ENCODE data around the gene BCKDHB.

BCKDHB gene

DNA sequence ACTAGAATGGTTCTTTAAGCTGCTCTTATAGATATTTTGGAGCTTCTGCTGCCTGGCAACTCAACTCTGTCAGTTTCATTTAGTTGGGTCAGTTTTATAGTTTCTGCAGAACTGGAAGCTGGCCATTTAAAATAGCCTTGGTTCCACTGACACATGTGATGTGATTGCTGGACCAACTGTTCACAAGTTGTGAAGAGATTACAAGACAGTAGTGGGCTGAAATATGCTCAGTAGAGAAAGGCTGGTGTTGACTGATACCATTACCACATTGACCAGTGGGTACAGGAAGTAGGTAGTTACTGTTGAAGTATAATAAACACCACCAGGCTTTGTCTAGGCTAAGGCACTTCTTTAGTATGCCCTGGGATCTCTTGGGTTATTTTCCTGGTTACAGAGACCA, 39.0 kb downstream of the BCKDHB start:
- no peak for DNase-seq
- in situ Hi-C loops (cut with MboI; ENCODE audit: low pct_unique_long_range_greater_than_20kb, low sequenced_read_pairs): no loop called here

DNA sequence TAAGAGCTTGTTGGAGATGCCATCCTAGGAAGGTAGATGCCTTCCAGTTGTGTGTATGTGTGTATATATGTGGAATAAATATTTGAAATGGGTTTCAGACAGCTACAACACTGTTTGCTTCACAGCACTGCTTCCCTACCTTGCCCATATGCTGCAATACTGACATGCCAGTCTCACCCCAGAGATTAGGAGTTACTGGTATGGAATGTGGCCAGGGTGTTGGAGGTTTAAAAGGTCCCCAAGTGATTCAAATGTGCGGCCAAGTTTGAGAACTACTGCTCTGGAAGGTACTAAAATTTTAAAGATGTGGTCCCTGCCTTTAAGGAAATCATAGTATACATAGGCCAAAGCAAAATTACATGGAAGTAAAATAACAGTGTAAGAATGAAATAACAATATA, 39.5 kb downstream of the BCKDHB start:
- in situ Hi-C loops (cut with MboI; ENCODE audit: low pct_unique_long_range_greater_than_20kb, low sequenced_read_pairs): no loop called here
- no peak for DNase-seq

DNA sequence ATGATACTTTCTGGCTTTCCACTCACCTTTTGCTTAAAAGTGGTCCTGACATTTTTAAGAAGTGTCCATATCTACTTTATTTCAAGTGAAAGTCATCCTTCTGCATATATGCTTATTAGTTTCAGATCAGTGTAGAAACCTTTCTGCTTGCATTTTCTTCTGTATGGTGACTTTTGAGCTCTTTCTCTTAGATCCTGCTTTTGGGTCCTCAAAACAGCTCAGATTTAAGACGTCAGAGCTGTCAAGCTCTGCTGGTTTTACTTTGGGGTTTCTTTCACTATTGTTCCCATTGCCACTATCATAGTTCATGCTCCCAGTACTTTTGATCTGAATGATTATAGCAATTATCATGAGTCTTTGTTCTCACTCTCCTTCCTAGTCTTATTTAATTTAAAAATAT, 41.7 kb downstream of the BCKDHB start:
- no peak for DNase-seq
- in situ Hi-C loops (cut with MboI; ENCODE audit: low pct_unique_long_range_greater_than_20kb, low sequenced_read_pairs): no loop called here

GRCh38 chr6:80151635-80152034, 45.2 kb downstream of the BCKDHB start:
- in situ Hi-C loops (cut with MboI; ENCODE audit: low pct_unique_long_range_greater_than_20kb, low sequenced_read_pairs): no loop called here
- DNase-seq: no peak

- DNase-seq: no peak
- in situ Hi-C loops (cut with MboI; ENCODE audit: low pct_unique_long_range_greater_than_20kb, low sequenced_read_pairs): no loop called here
Observed at GRCh38 chr6:80154160-80154559, 47.7 kb downstream of the BCKDHB start.

GRCh38 chr6:80156221-80156620, 49.8 kb downstream of the BCKDHB start:
- no peak for DNase-seq
- in situ Hi-C loops (cut with MboI; ENCODE audit: low pct_unique_long_range_greater_than_20kb, low sequenced_read_pairs): no loop called here

DNA sequence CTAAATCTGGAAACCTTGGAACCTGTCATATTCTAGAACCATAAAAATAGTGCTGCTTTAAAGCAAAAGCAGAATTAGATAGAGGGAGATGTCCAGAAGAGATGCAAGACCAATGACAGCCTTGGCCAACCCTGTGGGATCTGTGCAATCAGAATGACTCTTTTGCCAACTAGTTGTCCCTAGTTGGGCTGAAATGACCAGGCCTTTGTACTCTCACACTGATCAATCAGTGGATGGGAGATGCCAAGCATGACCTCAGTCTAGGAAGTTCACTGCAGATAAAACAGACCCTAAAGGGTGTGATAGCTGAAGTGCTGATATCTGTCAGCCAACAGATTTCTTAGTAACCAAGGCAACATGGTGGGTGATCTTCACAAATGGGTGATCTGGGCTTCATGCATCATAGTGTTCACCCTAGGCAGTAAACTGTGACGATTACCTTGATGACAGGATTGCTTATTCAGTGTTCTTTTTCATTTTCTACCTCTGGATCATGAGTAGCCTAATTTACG, 52.1 kb downstream of the BCKDHB start:
- in situ Hi-C loops (cut with MboI; ENCODE audit: low pct_unique_long_range_greater_than_20kb, low sequenced_read_pairs): no loop called here
- no peak for DNase-seq

- in situ Hi-C loops (cut with MboI; ENCODE audit: low pct_unique_long_range_greater_than_20kb, low sequenced_read_pairs): no loop called here
- DNase-seq: no peak
Observed at GRCh38 chr6:80161434-80161833, 55.0 kb downstream of the BCKDHB start.

DNA sequence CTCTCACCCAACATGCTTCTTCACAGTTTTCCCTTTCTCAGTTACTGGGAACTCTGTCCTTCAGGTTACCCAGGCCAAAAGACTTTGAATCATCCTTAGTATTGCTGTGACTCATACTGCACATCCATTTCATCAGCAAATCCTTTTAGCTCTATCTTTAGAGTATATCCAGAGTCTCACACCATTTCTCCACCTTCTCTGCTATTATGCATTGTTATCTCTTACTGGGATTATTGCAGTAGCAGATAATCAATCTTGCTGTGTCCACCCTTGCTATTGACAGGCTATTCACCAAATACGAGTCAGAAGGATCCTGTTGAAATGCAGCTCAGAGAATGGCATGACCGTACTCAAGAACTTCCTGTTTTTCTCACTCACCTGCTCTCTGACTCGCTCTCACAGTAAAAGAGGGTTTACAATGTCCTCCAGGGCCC, 57.3 kb downstream of the BCKDHB start:
- peak; percentile 33 for DNase-seq
- in situ Hi-C loops (cut with MboI; ENCODE audit: low pct_unique_long_range_greater_than_20kb, low sequenced_read_pairs): no loop called here

DNA sequence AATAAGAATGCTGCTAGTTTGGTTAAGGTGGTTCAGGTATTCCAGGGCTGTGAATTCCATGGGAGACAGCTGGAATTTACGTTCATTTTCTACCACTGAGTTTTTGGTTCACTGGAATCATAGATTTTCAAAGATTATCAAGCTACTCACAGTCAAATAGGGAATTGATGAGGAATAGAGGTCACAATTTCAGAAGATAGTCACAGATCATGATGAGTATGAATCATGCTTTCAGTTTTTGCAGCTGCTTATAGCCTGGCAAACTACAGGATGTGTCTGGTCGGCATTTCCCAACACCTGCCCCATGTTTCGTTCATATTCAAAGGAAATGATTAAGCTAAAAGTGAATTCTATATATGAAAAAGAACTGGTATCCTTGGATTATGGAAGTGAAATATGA, 58.7 kb downstream of the BCKDHB start:
- in situ Hi-C loops (cut with MboI; ENCODE audit: low pct_unique_long_range_greater_than_20kb, low sequenced_read_pairs): no loop called here
- no peak for DNase-seq

- in situ Hi-C loops (cut with MboI; ENCODE audit: low pct_unique_long_range_greater_than_20kb, low sequenced_read_pairs): no loop called here
- DNase-seq: no peak
Observed at GRCh38 chr6:80165819-80166218, 59.3 kb downstream of the BCKDHB start.

DNA sequence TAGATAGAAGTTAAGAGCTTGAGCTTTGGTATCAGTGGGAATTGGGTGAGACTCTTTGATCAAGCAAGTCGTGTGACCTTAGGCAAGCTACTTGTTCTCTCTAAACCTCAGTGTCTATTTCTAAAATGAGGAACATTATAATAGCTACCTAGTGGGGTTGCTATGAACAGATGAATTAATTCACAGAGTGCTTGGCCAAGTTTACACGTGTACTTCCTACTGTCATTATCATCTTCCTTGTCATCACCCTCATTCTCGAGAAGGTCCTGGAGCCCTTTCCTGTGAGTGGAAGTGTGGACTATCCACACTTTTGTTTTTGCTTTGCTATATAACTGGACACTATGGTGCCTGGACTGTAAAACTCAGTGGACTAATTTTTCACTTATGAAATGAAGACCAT, 64.0 kb downstream of the BCKDHB start:
- in situ Hi-C loops (cut with MboI; ENCODE audit: low pct_unique_long_range_greater_than_20kb, low sequenced_read_pairs): no loop called here
- no peak for DNase-seq

DNA sequence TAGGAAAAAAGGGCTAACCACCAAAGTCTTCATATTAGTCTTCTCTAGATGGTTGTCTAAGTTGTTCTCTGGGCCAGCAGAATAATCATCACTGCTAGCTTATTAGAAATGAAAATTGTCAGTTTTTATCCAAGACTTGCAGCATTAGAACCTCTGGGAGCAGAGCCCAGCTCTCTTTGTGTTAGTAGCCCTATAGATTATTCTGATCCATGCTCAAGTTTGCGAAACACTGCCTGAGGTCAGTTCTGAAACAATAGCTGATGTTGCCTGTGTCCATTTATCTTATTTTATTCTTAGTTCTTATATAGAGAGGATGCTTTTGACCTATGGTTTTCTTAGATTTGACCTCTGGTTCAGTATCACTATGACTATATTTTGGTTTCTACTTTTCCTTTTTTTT, 66.9 kb downstream of the BCKDHB start:
- DNase-seq: no peak
- in situ Hi-C loops (cut with MboI; ENCODE audit: low pct_unique_long_range_greater_than_20kb, low sequenced_read_pairs): no loop called here

DNA sequence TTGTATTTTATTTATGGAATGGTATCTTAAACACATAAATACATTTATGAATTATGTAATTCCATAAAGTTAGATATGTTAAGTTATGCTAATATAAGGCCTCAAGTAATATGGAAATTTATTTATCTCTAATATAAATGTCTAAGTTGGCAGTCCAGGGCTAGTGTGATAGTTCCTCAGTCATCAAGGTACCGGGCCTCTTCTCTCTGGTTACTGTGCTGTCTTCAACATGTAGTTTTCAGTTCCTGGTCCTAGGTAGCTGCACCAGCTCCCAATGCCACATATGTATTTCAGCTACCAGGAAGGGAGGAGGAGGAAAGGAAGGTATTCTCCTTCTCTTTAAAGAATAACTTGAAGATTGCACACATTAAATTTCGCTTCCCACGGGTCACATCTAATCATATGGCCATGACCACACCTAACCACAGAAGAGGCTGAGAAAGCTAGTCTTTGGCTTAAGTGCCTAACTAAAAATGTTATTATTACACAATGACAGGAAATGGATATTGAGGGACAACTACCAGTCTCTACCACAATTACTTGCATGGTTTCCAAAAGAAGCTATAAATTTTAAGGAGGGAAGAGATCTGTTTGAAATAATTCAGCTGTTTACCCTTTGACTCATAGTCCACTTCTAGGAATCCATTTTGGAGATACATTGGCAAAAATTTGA, 68.6 kb downstream of the BCKDHB start:
- in situ Hi-C loops (cut with MboI; ENCODE audit: low pct_unique_long_range_greater_than_20kb, low sequenced_read_pairs): no loop called here
- peak; percentile 63 for DNase-seq

DNA sequence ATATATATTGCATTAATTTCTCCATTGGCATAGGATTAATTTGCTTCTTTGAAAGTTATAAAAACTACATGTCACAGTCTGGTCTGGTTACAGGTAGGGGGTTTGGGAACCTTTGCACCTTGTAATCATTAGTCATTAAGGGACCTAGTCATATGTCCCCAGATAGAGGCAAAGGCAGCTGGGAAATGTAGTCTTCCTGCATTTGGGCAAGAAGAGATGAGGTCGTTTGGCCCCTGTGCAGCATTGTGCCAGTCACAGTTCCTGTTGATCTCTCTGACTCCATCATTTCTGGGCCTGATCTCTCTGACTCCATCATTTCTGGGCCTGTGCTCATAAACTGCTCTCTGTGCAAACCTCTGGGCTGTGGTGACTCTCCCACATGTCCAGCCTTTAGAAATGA, 73.2 kb downstream of the BCKDHB start:
- no peak for DNase-seq
- in situ Hi-C loops (cut with MboI; ENCODE audit: low pct_unique_long_range_greater_than_20kb, low sequenced_read_pairs): no loop called here

DNA sequence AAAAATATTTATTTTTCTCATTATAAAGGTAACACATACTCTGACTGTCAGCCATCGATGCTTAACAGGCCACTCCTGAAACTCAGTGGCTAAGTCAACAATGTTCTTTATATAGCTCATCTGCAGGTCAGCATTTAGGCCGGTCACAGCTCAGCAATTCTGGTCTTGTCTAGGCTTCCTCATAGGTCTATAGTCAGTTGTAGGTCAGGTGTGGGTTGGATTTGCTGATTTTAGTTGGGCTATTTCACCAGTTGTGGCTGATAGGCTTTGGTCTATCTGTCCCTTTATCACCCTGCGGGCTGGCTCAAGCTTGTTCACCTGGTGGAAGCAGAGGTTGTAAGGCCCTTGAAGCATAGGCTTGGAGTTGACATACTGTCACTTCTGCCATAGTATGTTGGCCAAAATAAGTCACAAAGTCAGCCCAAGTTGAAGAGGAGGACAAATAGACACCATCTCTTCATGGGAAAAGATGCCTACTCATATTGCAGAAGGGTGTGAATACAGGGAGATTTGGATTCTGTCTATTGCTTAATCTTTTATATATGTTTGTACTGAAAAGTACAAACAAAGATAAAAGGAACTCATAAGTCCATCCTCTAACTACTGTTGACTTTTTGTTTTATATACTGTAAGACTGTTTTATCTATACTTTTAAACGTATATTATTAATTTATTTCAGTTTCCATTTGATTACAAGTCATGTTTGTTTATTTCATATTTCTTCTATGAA, 75.0 kb downstream of the BCKDHB start:
- DNase-seq: no peak
- in situ Hi-C loops (cut with MboI; ENCODE audit: low pct_unique_long_range_greater_than_20kb, low sequenced_read_pairs): no loop called here

DNA sequence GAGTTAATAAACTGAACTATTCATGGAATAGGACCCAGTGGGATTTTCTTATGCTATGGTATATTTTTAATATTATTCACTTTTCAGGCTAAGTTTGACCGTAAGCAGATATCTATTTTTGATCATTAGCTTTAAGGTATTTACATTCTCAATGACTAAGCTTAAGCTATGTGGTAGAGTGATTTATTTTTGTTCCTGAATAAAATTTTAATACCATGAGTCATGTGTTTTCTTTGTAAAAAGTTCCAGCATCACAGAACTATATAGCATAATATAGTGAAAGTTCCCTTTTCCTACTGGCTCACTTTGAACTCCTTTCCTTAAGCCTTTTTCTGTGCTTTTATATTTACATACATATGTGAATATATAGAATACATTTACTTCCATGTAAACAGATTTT, 75.8 kb downstream of the BCKDHB start:
- in situ Hi-C loops (cut with MboI; ENCODE audit: low pct_unique_long_range_greater_than_20kb, low sequenced_read_pairs): no loop called here
- DNase-seq: no peak

GRCh38 chr6:80183019-80183795, 76.7 kb downstream of the BCKDHB start:
- no peak for DNase-seq
- in situ Hi-C loops (cut with MboI; ENCODE audit: low pct_unique_long_range_greater_than_20kb, low sequenced_read_pairs): no loop called here

GRCh38 chr6:80185492-80185891, 79.0 kb downstream of the BCKDHB start:
- DNase-seq: no peak
- in situ Hi-C loops (cut with MboI; ENCODE audit: low pct_unique_long_range_greater_than_20kb, low sequenced_read_pairs): no loop called here

GRCh38 chr6:80186082-80186481, 79.6 kb downstream of the BCKDHB start:
- no peak for DNase-seq
- in situ Hi-C loops (cut with MboI; ENCODE audit: low pct_unique_long_range_greater_than_20kb, low sequenced_read_pairs): no loop called here
